Neural progenitor cell (in vitro differentiated cells): ENCODE measurements around the gene SMIM36.

Experiments used
- CTCF ChIP-seq: fragments of 200-600 bp; sonication (generic); IDR thresholded peaks from 2 replicates; pipeline ENCODE4 v1.5.1; 2017; ENCODE audit warnings: antibody characterized with exemption, mild to moderate bottlenecking
- EZH2phosphoT487 ChIP-seq: fragments of 200-600 bp; sonication (generic); IDR thresholded peaks from 2 replicates; pipeline ENCODE4 v1.6.1; 2017; ENCODE audit warnings: antibody characterized with exemption

- TF ChIP-seq EZH2phosphoT487 (no peak), CTCF (no peak)
Measured at GRCh38 chr17:55442953-55443683, 68.1 kb downstream of the SMIM36 start.
